ENCODE data around the gene MSI2.

Gene MSI2

DNA sequence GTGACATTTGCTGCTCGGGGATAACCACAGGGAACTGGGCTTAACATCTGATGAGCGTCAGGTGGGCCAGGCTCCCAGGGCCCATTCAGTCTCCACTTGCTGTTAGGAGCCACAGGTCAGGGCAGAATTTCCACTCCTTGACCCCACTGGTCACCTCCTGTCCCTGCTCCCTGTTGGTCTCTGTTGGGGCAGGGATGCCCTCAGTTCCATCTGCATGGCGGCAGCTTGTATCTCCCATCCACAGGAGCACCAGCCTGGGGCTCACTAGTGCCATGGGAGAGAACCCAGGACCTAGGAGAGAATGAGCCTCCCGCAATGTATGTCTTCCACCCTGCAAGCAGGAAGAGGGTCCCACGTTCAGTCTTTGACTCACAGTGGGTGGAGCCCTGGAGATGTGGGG is 276.6 kb downstream of the MSI2 start:
- Histone ChIP-seq H3K4me3 (ENCODE audit: low read length) (no peak overlapping the region), H2BK5ac (ENCODE audit: low read length) (no peak overlapping the region), H3K79me1 (ENCODE audit: low read length) (no peaks in the 10 kb centered on the region), H2AK5ac (ENCODE audit: low read length) (no peak overlapping the region), H3K4me2 (ENCODE audit: low read length) (no peak overlapping the region), H3K4me1 (ENCODE audit: control insufficient read depth, low read depth, low read length) (peaks cover 13% of the 10 kb centered on the region), H3K18ac (ENCODE audit: low read length) (no peak overlapping the region), H4K8ac (ENCODE audit: low read depth, low read length) (no peak overlapping the region), H3K56ac (ENCODE audit: low read length) (no peak overlapping the region), H2BK120ac (ENCODE audit: low read depth, low read length) (no peak overlapping the region), H2BK15ac (replicated peaks; ENCODE audit: low read depth) (no peak overlapping the region), H3K4ac (ENCODE audit: low read depth, low read length) (no peak overlapping the region), H3K27ac (ENCODE audit: low read depth, low read length) (no peak overlapping the region), H4K5ac (ENCODE audit: low read length) (no peak overlapping the region), H3K27me3 (ENCODE audit: insufficient read depth, low read length, poor library complexity) (no peaks in the 10 kb centered on the region), H3K79me2 (ENCODE audit: control insufficient read depth, insufficient read depth, low read length) (no peaks in the 10 kb centered on the region), H3K23ac (ENCODE audit: low read length) (no peak overlapping the region), H3K9ac (ENCODE audit: low read length) (no peak overlapping the region), H3K36me3 (ENCODE audit: control insufficient read depth, insufficient read depth, low read length) (no peaks in the 10 kb centered on the region)
- WGBS (ENCODE audit: extremely low coverage, insufficient coverage, low lambda C conversion rate), result no CpG with 5 or more reads among the region's 5 CpGs
- no peak for DNase-seq

DNA sequence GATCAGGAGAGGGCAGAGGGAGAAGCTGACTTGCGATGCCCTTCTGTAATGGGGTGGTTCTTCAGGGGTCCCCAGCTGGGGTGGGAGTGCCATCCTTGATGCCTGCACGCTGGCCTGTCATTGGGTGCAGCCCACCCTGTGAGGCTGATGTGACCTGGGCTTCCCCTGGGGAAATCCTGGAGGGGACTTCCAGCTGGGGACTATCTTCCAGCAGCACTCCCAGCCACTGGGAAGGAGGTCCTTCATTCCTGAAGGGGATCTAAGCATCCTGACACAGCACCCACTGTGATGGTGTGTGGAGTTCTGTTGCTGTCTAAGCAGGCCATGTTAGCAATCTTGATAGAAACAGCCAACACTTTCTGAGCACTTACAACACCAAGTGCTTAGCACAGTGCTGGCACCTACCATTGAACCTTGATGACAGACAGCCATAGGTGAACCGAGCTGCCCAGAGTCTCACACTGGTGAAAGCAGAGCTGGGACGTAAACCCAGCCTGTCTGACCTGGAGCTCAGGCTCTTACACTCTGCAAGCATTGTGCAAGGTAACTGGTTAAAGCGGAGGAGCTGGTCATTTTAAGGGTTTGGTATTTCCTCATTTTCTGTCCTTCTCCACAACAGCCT is 277.5 kb downstream of the MSI2 start:
- no CpG with 5 or more reads among the region's 5 CpGs for WGBS (ENCODE audit: extremely low coverage, insufficient coverage, low lambda C conversion rate)
- Histone ChIP-seq H3K4me2 (ENCODE audit: low read length) (no peak overlapping the region), H3K18ac (ENCODE audit: low read length) (no peak overlapping the region), H3K27me3 (ENCODE audit: insufficient read depth, low read length, poor library complexity) (no peaks in the 10 kb centered on the region), H3K9ac (ENCODE audit: low read length) (no peak overlapping the region), H4K8ac (ENCODE audit: low read depth, low read length) (no peak overlapping the region), H2BK120ac (ENCODE audit: low read depth, low read length) (no peak overlapping the region), H3K23ac (ENCODE audit: low read length) (no peak overlapping the region), H3K56ac (ENCODE audit: low read length) (no peak overlapping the region), H2BK5ac (ENCODE audit: low read length) (no peak overlapping the region), H3K4ac (ENCODE audit: low read depth, low read length) (no peak overlapping the region), H3K27ac (ENCODE audit: low read depth, low read length) (no peak overlapping the region), H2BK15ac (replicated peaks; ENCODE audit: low read depth) (no peak overlapping the region), H3K4me1 (ENCODE audit: control insufficient read depth, low read depth, low read length) (peaks cover 13% of the 10 kb centered on the region), H3K4me3 (ENCODE audit: low read length) (no peak overlapping the region), H4K5ac (ENCODE audit: low read length) (no peak overlapping the region), H3K36me3 (ENCODE audit: control insufficient read depth, insufficient read depth, low read length) (no peaks in the 10 kb centered on the region), H3K79me2 (ENCODE audit: control insufficient read depth, insufficient read depth, low read length) (no peaks in the 10 kb centered on the region), H2AK5ac (ENCODE audit: low read length) (no peak overlapping the region), H3K79me1 (ENCODE audit: low read length) (no peaks in the 10 kb centered on the region)
- no peak for DNase-seq

DNA sequence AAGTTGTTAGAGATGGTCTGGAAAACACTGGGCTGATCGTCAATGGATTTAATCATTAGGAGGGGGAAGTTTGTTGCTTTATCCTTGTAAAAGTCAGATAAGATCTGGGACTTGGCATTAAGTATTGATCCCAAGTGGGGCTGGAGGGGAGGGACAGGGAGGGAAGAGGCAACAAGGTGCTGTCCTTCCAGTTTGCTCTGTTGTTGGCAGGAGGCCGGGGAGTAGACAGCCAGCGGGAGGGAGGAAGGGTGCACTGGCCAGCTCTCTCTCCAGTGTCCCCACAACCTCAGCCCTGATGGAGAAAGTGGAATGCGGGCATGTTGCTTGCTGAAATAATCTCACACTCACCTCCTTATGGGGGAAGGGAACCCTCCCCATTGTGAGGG is 278.5 kb downstream of the MSI2 start:
- H3K27ac ChIP-seq (ENCODE audit: low read depth, low read length), result no peak overlapping the region
- peak overlapping the region; percentile 9 for H3K56ac ChIP-seq (ENCODE audit: low read length)
- H3K79me2 ChIP-seq (ENCODE audit: control insufficient read depth, insufficient read depth, low read length), result no peaks in the 10 kb centered on the region
- no peak overlapping the region for H2BK15ac ChIP-seq (replicated peaks; ENCODE audit: low read depth)
- no peak overlapping the region for H3K4me2 ChIP-seq (ENCODE audit: low read length)
- no peak overlapping the region for H3K4me3 ChIP-seq (ENCODE audit: low read length)
- no peak overlapping the region for H3K9ac ChIP-seq (ENCODE audit: low read length)
- H4K5ac ChIP-seq (ENCODE audit: low read length), result no peak overlapping the region
- H2BK5ac ChIP-seq (ENCODE audit: low read length), result no peak overlapping the region
- H2AK5ac ChIP-seq (ENCODE audit: low read length), result no peak overlapping the region
- no CpG with 5 or more reads among the region's 4 CpGs for WGBS (ENCODE audit: extremely low coverage, insufficient coverage, low lambda C conversion rate)
- H4K8ac ChIP-seq (ENCODE audit: low read depth, low read length), result no peak overlapping the region
- H2BK120ac ChIP-seq (ENCODE audit: low read depth, low read length), result no peak overlapping the region
- no peak overlapping the region for H3K4ac ChIP-seq (ENCODE audit: low read depth, low read length)
- no peaks in the 10 kb centered on the region for H3K27me3 ChIP-seq (ENCODE audit: insufficient read depth, low read length, poor library complexity)
- DNase-seq, result no peak
- no peak overlapping the region for H3K23ac ChIP-seq (ENCODE audit: low read length)
- no peak overlapping the region for H3K18ac ChIP-seq (ENCODE audit: low read length)
- H3K79me1 ChIP-seq (ENCODE audit: low read length), result no peaks in the 10 kb centered on the region
- no peaks in the 10 kb centered on the region for H3K36me3 ChIP-seq (ENCODE audit: control insufficient read depth, insufficient read depth, low read length)
- H3K4me1 ChIP-seq (ENCODE audit: control insufficient read depth, low read depth, low read length), result peaks cover 13% of the 10 kb centered on the region

DNA sequence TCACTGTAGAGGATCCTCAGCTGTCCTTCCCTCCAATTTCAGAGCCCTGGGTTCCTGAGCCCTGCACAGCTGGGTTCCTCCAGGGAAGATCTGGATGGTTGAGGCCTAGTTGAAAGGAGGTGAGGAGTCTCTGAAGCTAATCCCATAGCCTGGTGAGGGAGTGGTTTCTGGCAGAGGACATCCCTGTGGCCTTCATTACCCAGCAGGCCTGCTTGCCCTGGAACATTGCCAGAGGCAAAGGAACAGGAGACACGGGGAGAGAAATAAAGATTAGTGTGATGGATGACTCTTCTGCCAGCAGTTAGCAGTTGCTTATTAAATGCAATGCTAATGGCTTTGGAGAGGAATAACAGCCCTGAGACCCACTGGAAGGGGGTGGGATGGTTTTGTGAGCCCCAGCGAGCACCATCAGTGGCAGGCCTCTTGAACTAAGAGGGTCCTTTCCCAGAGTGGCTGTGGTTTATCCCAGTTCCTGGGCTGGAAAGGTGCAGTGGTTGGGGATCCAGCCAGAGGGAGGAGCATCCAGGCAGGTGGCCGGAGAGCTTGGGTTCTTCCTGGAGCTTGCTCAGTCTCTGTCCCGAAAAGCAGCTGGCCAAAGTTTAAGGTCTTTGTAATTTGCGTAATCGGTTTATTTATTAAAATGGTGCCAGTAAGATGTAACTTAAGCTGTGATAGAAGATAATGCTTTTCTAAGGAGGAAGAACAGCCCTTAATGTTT is 279.1 kb downstream of the MSI2 start:
- Histone ChIP-seq H3K23ac (ENCODE audit: low read length) (no peak overlapping the region), H3K4me2 (ENCODE audit: low read length) (no peak overlapping the region), H3K4me1 (ENCODE audit: control insufficient read depth, low read depth, low read length) (peaks cover 13% of the 10 kb centered on the region), H3K18ac (ENCODE audit: low read length) (no peak overlapping the region), H2BK120ac (ENCODE audit: low read depth, low read length) (no peak overlapping the region), H3K56ac (ENCODE audit: low read length) (peak overlapping the region; percentile 9), H2BK5ac (ENCODE audit: low read length) (no peak overlapping the region), H3K9ac (ENCODE audit: low read length) (no peak overlapping the region), H3K79me1 (ENCODE audit: low read length) (no peaks in the 10 kb centered on the region), H2AK5ac (ENCODE audit: low read length) (no peak overlapping the region), H3K27me3 (ENCODE audit: insufficient read depth, low read length, poor library complexity) (no peaks in the 10 kb centered on the region), H4K8ac (ENCODE audit: low read depth, low read length) (no peak overlapping the region), H3K27ac (ENCODE audit: low read depth, low read length) (no peak overlapping the region), H3K36me3 (ENCODE audit: control insufficient read depth, insufficient read depth, low read length) (no peaks in the 10 kb centered on the region), H4K5ac (ENCODE audit: low read length) (no peak overlapping the region), H3K4ac (ENCODE audit: low read depth, low read length) (no peak overlapping the region), H3K79me2 (ENCODE audit: control insufficient read depth, insufficient read depth, low read length) (no peaks in the 10 kb centered on the region), H2BK15ac (replicated peaks; ENCODE audit: low read depth) (no peak overlapping the region), H3K4me3 (ENCODE audit: low read length) (no peak overlapping the region)
- no CpG with 5 or more reads among the region's 6 CpGs for whole genome bisulfite sequencing (ENCODE audit: extremely low coverage, insufficient coverage, low lambda C conversion rate)
- DNase-seq, result peak; percentile 59

DNA sequence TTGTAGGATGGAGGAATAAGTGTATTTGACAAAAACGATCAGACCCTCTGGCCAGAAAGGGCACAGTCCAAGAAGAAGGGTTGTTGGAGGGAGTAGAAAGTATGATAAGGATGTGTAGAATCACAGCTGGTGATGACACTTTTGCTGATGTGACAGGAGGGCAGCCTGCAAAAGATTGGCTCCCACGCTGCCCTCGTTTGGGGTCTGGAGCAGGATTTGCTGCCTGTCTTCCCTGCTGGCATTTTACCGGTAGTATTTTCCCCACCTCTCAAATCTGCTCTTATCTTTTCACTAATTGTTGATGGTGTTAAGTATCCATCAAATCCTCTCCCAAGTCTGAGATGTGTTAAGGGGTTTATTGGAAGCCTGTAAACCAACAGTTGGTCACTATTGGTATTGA is 280.0 kb downstream of the MSI2 start:
- no peak overlapping the region for H3K4ac ChIP-seq (ENCODE audit: low read depth, low read length)
- H4K5ac ChIP-seq (ENCODE audit: low read length), result no peak overlapping the region
- no CpG with 5 or more reads among the region's 4 CpGs for WGBS (ENCODE audit: extremely low coverage, insufficient coverage, low lambda C conversion rate)
- H4K8ac ChIP-seq (ENCODE audit: low read depth, low read length), result no peak overlapping the region
- H3K27me3 ChIP-seq (ENCODE audit: insufficient read depth, low read length, poor library complexity), result no peaks in the 10 kb centered on the region
- H3K27ac ChIP-seq (ENCODE audit: low read depth, low read length), result no peak overlapping the region
- no peak overlapping the region for H3K56ac ChIP-seq (ENCODE audit: low read length)
- H3K79me1 ChIP-seq (ENCODE audit: low read length), result no peaks in the 10 kb centered on the region
- peaks cover 13% of the 10 kb centered on the region for H3K4me1 ChIP-seq (ENCODE audit: control insufficient read depth, low read depth, low read length)
- no peak overlapping the region for H2BK120ac ChIP-seq (ENCODE audit: low read depth, low read length)
- H3K23ac ChIP-seq (ENCODE audit: low read length), result no peak overlapping the region
- H3K79me2 ChIP-seq (ENCODE audit: control insufficient read depth, insufficient read depth, low read length), result no peaks in the 10 kb centered on the region
- H3K9ac ChIP-seq (ENCODE audit: low read length), result no peak overlapping the region
- no peak overlapping the region for H2BK15ac ChIP-seq (replicated peaks; ENCODE audit: low read depth)
- H3K4me2 ChIP-seq (ENCODE audit: low read length), result no peak overlapping the region
- H3K4me3 ChIP-seq (ENCODE audit: low read length), result no peak overlapping the region
- H3K18ac ChIP-seq (ENCODE audit: low read length), result no peak overlapping the region
- H2BK5ac ChIP-seq (ENCODE audit: low read length), result no peak overlapping the region
- no peak overlapping the region for H2AK5ac ChIP-seq (ENCODE audit: low read length)
- DNase-seq, result peak; percentile 80
- no peaks in the 10 kb centered on the region for H3K36me3 ChIP-seq (ENCODE audit: control insufficient read depth, insufficient read depth, low read length)
